Superior temporal gyrus (tissue), 1 donor: Measurements from ENCODE around the gene CTSW.
"Not testable (repeated sequence)": the region's sequence is repeated elsewhere in the genome, so short reads cannot be mapped to it uniquely, and the experiment has no call there.

Experiments used
- DNase-seq: peaks from one replicate; pipeline ENCODE4 v3.0.0-alpha.2; 2016; ENCODE audit errors: extremely low spot score

Gene CTSW

GRCh38 chr11:65879617-65880016 is at the start of gene CTSW:
Gene CTSW (plus strand): TSS chr11:65879837. CDS start chr11:65879855, 18 bp downstream.
- no peak for DNase-seq

- not testable (repeated sequence) for DNase-seq
Observed at GRCh38 chr11:65832231-65832630, 47.4 kb upstream of the CTSW start.

- peak; percentile 98 for DNase-seq
Observed at GRCh38 chr11:65833297-65834030, 46.2 kb upstream of the CTSW start, which contains the start of gene SNX32. Gene SNX32 (plus strand): TSS chr11:65833963. CDS start chr11:65834066, 103 bp downstream.

- no peak for DNase-seq
Observed at GRCh38 chr11:65834202-65834601, 45.4 kb upstream of the CTSW start.

- DNase-seq = no peak
Observed at GRCh38 chr11:65842144-65842543, 37.5 kb upstream of the CTSW start.

- no peak for DNase-seq
Observed at GRCh38 chr11:65843811-65844210, 35.8 kb upstream of the CTSW start.

GRCh38 chr11:65844231-65844872 is 35.3 kb upstream of the CTSW start:
- no peak for DNase-seq

GRCh38 chr11:65847746-65848145 is 31.9 kb upstream of the CTSW start:
- DNase-seq = no peak

GRCh38 chr11:65848693-65849092 is 30.9 kb upstream of the CTSW start:
- DNase-seq = not testable (repeated sequence)

GRCh38 chr11:65849366-65849765 is 30.3 kb upstream of the CTSW start:
- DNase-seq = no peak

- DNase-seq = no peak
Observed at GRCh38 chr11:65849771-65850216, 29.8 kb upstream of the CTSW start.

- no peak for DNase-seq
Observed at GRCh38 chr11:65850217-65851082, 29.2 kb upstream of the CTSW start.

- no peak for DNase-seq
Observed at GRCh38 chr11:65851083-65851579, 28.5 kb upstream of the CTSW start.

- DNase-seq = no peak
Observed at GRCh38 chr11:65851811-65852507, 27.7 kb upstream of the CTSW start.

GRCh38 chr11:65852508-65853245 is 27.0 kb upstream of the CTSW start:
- DNase-seq = no peak

- no peak for DNase-seq
Observed at GRCh38 chr11:65853246-65853979, 26.2 kb upstream of the CTSW start.

GRCh38 chr11:65854161-65854592 is 25.5 kb upstream of the CTSW start:
- DNase-seq = no peak

GRCh38 chr11:65854852-65855837 is 24.5 kb upstream of the CTSW start:
- DNase-seq = no peak

- DNase-seq = no peak
Observed at GRCh38 chr11:65855927-65856363, 23.7 kb upstream of the CTSW start.
